GM19099 (cell line): ENCODE measurements around the gene APOL2.

ENCODE experiments used
- POLR2A ChIP-seq: IDR thresholded peaks from 3 replicates; pipeline ENCODE4 v1.6.1; 2011; ENCODE audit warnings: low read depth; ENCODE audit not compliant: insufficient read length; ENCODE audit errors: extremely low read depth

Gene APOL2

GRCh38 chr22:36226189-36226588, 13.1 kb downstream of the APOL2 start:
- no peak for TF ChIP-seq POLR2A

- no peak for TF ChIP-seq POLR2A
These were observed 13.9 kb downstream of the APOL2 start for GRCh38 chr22:36225333-36225922.

GRCh38 chr22:36224245-36224644, 15.1 kb downstream of the APOL2 start:
- TF ChIP-seq POLR2A, result no peak

- TF ChIP-seq POLR2A, result no peak
These were observed 15.8 kb downstream of the APOL2 start for GRCh38 chr22:36223504-36223903.

GRCh38 chr22:36222887-36223450, 16.4 kb downstream of the APOL2 start:
- no peak for TF ChIP-seq POLR2A

- TF ChIP-seq POLR2A, result no peak
These were observed 17.3 kb downstream of the APOL2 start for GRCh38 chr22:36221799-36222751.

- no peak for TF ChIP-seq POLR2A
These were observed 18.8 kb downstream of the APOL2 start for GRCh38 chr22:36220451-36220921.

GRCh38 chr22:36218648-36219193, 20.6 kb downstream of the APOL2 start:
- no peak for TF ChIP-seq POLR2A

- no peak for TF ChIP-seq POLR2A
These were observed 23.3 kb downstream of the APOL2 start for GRCh38 chr22:36215981-36216380.

GRCh38 chr22:36213586-36213985, 25.7 kb downstream of the APOL2 start:
- no peak for TF ChIP-seq POLR2A

- no peak for TF ChIP-seq POLR2A
These were observed 26.4 kb downstream of the APOL2 start for GRCh38 chr22:36212901-36213300.

GRCh38 chr22:36211237-36211861, 28.0 kb downstream of the APOL2 start:
- no peak for TF ChIP-seq POLR2A

- no peak for TF ChIP-seq POLR2A
These were observed 29.1 kb downstream of the APOL2 start for GRCh38 chr22:36210224-36210623.

GRCh38 chr22:36208914-36209313, 30.4 kb downstream of the APOL2 start:
- TF ChIP-seq POLR2A, result no peak
